ENCODE measurements around the gene MTG2.

MTG2 gene

GRCh38 chr20:62206388-62206775 lies 23.6 kb downstream of the MTG2 start:
- DNase-seq (ENCODE audit: low read depth), result no peak

DNA sequence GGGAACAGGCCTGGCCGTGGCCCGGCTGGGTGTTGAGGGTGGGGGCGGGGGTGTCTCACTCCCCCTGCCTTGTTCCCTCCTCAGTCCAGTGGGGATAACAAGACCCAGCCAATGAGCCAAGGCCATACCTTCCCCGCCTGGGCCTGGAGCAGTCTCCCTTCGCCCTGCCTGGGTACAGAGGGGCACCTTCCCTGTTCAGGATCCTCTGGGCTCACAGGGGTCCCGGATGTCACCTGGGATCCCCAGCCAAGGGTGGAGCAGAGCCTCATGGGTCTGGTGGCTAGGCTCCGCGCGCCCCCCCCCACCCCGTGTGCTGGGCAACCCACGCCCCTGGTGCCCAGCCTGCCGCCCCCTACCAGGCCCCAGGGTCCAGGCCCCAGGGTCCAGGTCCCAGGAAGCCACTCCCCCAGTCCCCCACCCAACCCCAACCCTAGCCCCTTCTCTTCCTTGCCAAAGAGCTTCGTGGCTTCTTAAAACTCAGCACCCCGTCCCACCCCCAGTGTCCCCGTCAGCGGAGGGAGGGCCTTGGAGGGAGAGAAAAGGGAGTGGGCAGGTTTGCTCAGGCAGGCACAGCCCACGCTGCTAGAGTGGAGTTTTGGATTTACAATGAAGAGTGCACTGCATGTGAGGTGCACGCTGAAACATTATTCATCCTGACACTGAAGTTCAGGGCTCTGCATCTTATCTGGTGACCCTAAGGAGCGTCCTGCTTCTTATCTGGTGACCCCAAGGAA lies 25.4 kb downstream of the MTG2 start:
- DNase-seq (ENCODE audit: low read depth), result no peak

- DNase-seq (ENCODE audit: low read depth), result no peak
These were observed 26.2 kb downstream of the MTG2 start for GRCh38 chr20:62208795-62209755.

DNA sequence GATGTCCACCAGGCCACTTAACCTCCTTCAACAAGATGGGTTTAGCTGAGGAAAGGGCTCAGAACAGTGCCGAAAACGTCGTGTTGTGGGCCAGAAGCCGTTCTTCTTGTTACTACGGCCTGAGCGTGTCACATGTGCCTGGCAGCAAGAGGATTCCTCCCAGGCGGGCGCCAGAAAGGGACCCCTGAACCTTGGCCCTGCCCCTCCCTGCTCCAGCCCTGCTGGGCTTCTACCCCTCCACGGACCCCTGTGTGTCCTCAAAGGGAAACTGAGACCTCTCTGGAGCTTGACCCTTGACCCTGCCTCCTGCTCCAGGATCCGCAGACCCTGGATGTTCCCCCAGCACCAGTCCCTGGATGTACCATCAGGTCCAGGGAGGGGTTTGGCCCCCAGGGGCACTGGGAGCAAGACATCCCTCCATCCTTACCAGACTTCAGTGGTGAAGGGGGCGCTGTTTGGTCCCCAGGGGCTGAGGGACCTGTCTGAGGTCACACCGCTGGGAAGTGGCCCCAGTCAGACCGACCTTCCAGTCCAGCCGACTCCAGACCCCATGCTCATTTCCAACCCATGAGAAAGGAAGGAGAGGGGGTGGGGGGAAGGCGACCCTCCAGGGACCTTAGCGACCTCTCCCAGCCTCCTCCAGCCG lies 27.1 kb downstream of the MTG2 start:
- DNase-seq (ENCODE audit: low read depth), result no peak

DNA sequence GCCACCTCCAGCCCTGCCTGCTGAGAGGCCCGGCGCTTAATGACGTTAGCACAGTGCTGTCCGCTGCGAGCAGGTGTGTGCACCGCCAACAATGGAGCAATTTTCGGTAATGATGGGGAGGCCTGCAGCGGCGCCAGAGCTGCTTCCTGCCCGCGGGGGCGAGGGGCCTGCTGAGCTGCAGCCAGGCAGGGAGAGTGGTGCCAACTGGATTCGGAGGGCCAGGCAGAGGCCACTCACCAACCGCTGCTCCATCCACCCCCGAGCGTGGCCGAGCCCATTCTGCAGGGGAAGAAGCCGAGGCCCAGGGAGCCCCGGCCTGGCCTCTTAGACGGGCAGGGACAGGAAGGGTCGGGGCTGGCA lies 27.6 kb downstream of the MTG2 start:
- DNase-seq (ENCODE audit: low read depth), result no peak

DNA sequence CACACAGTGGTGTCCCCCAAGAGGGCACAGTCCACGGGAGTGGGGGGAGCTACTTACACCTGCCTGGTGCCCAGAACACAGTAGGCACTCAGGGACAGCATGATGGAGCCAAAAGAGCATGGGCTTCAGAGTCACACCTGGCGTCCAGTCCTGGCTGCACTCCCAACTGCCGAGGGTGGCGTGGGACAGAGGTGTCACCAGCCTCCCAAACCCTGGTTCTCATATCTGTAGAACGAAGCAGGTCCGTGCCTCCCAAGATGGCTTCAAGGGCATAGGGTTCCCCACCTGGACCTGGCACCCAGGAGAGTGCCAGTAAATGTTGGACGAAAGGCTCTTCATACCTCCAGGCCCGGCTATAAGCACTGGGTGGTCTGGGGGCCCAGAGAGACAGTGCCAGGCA lies 28.4 kb downstream of the MTG2 start:
- no peak for DNase-seq (ENCODE audit: low read depth)

DNA sequence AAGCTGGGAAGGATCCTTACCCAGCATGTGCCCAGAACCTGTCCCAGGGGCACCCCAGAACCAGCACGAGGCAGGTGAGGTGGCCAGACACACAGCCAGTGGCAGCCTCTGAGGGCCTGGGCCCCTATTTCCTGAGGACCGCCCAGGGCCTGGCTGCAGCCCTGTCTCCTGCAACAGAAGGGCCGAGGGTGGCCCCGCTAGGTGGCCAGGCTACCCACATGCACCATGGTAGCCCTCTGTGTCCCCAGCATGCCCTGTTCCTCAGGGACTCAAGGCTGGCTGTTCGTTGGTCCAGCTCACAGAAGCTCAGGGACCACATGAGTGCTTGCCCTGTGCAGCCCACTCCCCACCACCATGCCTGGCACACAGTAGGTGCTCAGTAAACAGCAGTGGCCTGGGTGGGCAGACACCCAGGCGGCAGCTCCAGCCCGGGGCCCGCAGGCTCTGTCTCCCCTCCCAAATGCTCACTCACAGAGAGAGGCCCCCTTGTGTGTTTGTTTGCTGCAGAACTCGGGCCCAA lies 29.0 kb downstream of the MTG2 start:
- DNase-seq (ENCODE audit: low read depth), result no peak

DNA sequence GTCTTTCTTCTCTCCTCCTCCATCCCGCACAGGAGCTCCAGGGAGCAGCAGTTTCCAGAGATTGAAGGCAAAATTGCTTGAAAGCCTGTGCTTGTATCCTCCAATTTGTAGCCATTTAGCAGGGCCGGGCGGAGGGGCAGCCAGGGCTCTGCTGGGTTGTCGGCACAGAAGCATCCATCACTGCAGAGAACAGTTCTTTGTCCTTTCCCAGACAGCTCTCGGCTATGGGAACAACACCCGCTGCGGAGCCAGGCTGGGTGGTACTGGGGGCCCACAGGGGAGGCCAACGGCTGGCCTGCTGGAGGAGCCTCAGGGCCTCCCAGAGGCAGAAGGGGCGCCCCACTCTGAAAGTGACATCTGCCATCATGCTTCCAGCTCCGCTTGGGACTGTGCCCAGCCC lies 29.5 kb downstream of the MTG2 start:
- no peak for DNase-seq (ENCODE audit: low read depth)

DNA sequence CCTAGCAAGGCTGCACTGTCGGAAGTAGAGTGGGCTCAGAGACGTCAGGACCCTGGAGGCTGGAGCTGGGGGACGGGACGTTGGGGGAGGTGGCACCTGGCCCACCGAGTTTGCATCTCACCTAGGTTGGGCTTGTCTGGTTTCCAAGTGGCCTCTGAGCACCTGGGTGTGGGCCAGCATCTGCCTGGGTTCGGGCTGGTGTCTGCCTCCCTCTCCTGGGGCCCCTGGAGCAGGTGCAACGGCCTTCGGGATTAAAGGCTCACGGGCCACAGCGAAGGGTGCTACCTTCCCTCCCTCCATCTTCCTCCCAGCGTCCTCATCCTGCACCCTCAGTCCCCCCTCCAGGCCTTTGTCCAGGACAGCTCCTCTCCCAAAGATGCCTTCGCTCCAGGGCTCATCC lies 31.2 kb downstream of the MTG2 start:
- DNase-seq (ENCODE audit: low read depth), result no peak

GRCh38 chr20:62215020-62215990 lies 32.5 kb downstream of the MTG2 start:
- no peak for DNase-seq (ENCODE audit: low read depth)

DNA sequence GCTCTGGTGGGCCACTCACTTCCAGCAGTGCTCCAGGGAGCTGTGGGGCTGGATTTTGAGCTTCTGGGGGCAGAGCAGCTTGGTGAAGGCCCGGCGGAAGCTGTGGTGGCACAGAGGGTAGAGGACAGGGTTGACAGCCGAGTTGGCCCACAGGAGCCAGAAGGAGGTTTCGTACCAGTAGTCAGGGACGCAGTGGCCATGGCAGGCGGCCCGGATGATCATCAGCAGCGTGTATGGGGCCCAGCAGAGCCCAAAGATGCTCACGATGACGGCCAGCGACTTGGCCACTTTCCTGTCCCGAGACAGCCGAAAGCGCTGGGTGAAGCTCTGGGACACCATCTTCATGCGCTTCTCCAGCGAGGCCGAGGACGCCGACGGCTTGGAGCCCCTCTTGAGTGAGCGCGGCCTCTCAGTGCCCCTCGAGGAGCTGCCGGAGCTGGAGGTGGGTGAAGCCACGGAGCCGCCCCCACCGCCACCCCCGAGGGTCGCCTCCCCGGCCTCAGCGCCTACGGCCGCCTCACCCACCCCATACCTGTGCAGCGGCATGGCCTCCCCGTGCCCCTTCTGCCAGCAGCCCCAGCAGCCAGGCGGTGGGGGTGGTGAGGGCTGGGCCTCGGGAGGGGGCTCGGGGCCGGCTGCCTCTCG lies 33.3 kb downstream of the MTG2 start:
- DNase-seq (ENCODE audit: low read depth), result no peak

GRCh38 chr20:62216636-62217566 lies 34.1 kb downstream of the MTG2 start:
- no peak for DNase-seq (ENCODE audit: low read depth)

DNA sequence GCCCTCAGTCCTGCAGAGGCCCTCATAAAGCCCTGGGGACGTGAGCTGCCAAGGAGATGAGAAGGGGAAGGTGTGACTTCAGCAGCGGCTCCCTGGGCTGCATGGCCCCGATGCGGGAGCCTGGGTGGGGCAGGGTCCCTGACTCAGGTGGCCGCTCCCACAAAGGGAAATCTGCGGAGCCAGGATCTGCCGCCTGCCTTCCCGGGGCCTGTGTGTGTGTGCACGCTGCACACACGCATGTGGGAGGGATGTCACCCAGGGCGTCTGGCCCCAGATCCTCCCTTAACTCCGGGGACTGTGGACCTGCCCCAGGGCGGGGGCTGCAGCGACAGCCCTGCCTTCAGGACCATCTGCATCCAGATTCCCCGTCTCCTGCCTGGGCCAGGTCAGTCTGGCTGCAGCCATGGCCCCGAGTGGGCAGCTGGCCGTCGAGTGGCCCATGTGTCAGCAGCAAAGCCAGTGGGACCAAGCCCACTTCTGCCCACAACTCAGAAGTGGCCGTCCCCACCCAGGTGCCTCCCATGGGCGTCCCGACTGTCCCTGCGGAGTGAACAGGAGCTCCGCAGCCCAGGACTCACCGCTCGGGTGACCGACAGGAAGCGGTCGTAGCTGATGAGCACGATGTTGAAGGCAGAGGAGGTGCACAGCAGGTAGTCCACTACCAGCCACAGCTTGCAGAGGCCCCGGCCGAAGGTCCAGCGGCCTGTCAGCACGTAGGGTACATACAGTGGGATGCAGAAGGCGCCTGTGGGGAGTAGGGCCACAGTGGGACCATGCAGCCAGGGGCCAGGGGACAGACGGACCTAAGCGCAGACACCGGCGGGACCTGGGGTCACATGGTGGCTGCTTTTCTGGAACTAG lies 35.3 kb downstream of the MTG2 start:
- DNase-seq (ENCODE audit: low read depth), result no peak

- no peak for DNase-seq (ENCODE audit: low read depth)
These were observed 36.5 kb downstream of the MTG2 start for GRCh38 chr20:62219101-62219991.

DNA sequence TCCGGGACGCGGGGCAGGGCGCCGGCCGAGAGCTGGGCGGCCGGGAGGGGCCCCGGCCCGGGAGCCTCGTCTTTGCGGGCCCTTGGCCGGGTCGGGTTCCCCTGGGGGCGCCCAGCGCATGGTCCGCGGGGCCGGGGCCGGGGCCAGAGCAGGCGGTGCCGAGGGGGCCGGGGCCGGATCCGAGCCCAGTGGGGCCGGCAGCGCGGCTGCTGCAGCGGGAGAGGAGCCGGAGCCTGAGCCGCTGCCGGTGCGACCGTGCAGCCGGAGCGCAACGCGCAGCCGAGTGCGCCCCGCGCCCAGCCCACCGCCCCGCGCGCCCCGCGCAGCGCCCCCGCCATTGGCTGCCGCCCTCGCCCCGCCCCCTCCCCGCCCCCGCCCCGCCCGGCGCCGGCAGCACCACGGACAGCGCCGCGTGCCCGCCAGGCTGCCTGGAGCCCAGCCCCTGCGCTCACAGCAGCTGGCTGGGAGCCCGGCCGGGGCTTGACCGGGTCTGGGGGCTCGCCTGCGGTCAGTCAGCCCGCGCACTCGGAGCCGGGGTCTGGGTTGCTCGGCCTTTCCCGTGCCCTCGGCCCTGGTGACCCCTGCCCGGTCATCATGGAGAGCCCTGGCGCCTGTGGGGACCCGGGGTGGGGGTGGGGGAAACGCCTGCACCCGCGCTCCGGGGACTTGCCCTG lies 37.3 kb downstream of the MTG2 start, which contains the start of gene HRH3:
TSS of gene HRH3 (minus strand) at position 287 of the 674 bp plus-strand sequence. CDS start 308 bp downstream, outside the sequence.
- DNase-seq (ENCODE audit: low read depth), result peak; percentile 24

- DNase-seq (ENCODE audit: low read depth), result no peak
These were observed 38.1 kb downstream of the MTG2 start for GRCh38 chr20:62220666-62221568.

Data from activated T-cell treated with anti-CD3 and anti-CD28 coated beads for 24 hours (primary cell).